Neural cell (in vitro differentiated cells): ENCODE measurements around the gene SLC36A4. TPM values are rescaled to one million over a fixed set of nuclear protein-coding genes. Genes with fewer than 3 reads are reported as not detected.

Experiments used
- H2AFZ ChIP-seq: fragments of 200-600, 300-800 bp; sonication (generic), shearing (Covaris generic); 2 replicates; pipeline ENCODE4 v1.6.0; 2014; ENCODE audit warnings: low read depth, mild to moderate bottlenecking, antibody characterized with exemption, low read length, moderate library complexity
- H3F3A ChIP-seq: fragments of 200-600 bp; shearing (Covaris generic); 2 replicates; pipeline ENCODE4 v1.6.1; 2016; ENCODE audit warnings: mild to moderate bottlenecking, moderate library complexity, mixed read lengths, antibody characterized with exemption, low read length; ENCODE audit not compliant: insufficient read depth, poor library complexity, severe bottlenecking
- H3K27ac ChIP-seq: fragments of 200-600, 300-800 bp; sonication (generic), shearing (Covaris generic); 2 replicates; pipeline ENCODE4 v1.5.1; 2014; ENCODE audit warnings: mild to moderate bottlenecking, low read length, moderate library complexity
- H3K27me3 ChIP-seq: fragments of 300-800, 200-600 bp; sonication (generic), shearing (Covaris generic); 2 replicates; pipeline ENCODE4 v1.6.0; 2014; ENCODE audit warnings: mild to moderate bottlenecking, low read depth, low read length, moderate library complexity; ENCODE audit not compliant: insufficient read depth
- H3K36me3 ChIP-seq: fragments of 300-800, 200-600 bp; sonication (generic), shearing (Covaris generic); 2 replicates; pipeline ENCODE4 v1.5.1; 2014; ENCODE audit warnings: mild to moderate bottlenecking, antibody characterized with exemption, low read length, moderate library complexity; ENCODE audit not compliant: insufficient read depth
- H3K4me2 ChIP-seq: fragments of 300-800, 200-600 bp; sonication (generic), shearing (Covaris generic); 2 replicates; pipeline ENCODE4 v1.6.0; 2014; ENCODE audit warnings: mild to moderate bottlenecking, low read length
- H3K4me3 ChIP-seq: fragments of 300-800, 200-600 bp; sonication (generic), shearing (Covaris generic); 2 replicates; pipeline ENCODE4 v1.5.1; 2014; ENCODE audit warnings: mild to moderate bottlenecking, low read length, moderate library complexity
- H3K79me2 ChIP-seq: fragments of 200-600 bp; shearing (Covaris generic); replicated peaks from 2 replicates; pipeline ENCODE4 v1.6.0; 2014; ENCODE audit warnings: mild to moderate bottlenecking, low read length, moderate library complexity; ENCODE audit not compliant: insufficient read depth
- H3K9ac ChIP-seq: fragments of 300-800, 200-600 bp; sonication (generic), shearing (Covaris generic); 2 replicates; pipeline ENCODE4 v1.6.1; 2016; ENCODE audit warnings: mild to moderate bottlenecking, low read length, mixed read lengths
- H3K9me2 ChIP-seq: fragments of 200-600 bp; shearing (Covaris generic); 2 replicates; pipeline ENCODE4 v1.6.1; 2016; ENCODE audit warnings: mild to moderate bottlenecking, low read length, mixed read lengths; ENCODE audit not compliant: insufficient read depth
- H3K9me3 ChIP-seq: fragments of 200-600, 300-800 bp; sonication (generic), shearing (Covaris generic); 2 replicates; pipeline ENCODE4 v1.6.1; 2016; ENCODE audit warnings: mild to moderate bottlenecking, mixed run types, low read length, moderate library complexity, mixed read lengths
- H4K20me1 ChIP-seq: fragments of 200-600 bp; shearing (Covaris generic); 2 replicates; pipeline ENCODE4 v1.6.1; 2016; ENCODE audit warnings: mild to moderate bottlenecking, mixed run types; ENCODE audit not compliant: insufficient read depth
- CTCF ChIP-seq: fragments of 450-650 bp; IDR thresholded peaks from 2 replicates; pipeline ENCODE4 v1.5.1; 2014; ENCODE audit warnings: antibody characterized with exemption, mild to moderate bottlenecking, moderate library complexity; ENCODE audit not compliant: poor library complexity, severe bottlenecking
- EP300 ChIP-seq: fragments of 450-650 bp; conservative IDR thresholded peaks from 2 replicates; pipeline ENCODE4 v1.6.1; 2014; ENCODE audit warnings: antibody characterized with exemption, mild to moderate bottlenecking, moderate library complexity; ENCODE audit not compliant: poor library complexity, severe bottlenecking
- EZH2 ChIP-seq: fragments of 200-600, 300-800 bp; shearing (Covaris generic), sonication (generic); IDR thresholded peaks from 2 replicates; pipeline ENCODE4 v1.6.1; 2014; ENCODE audit warnings: antibody characterized with exemption, low read length, borderline replicate concordance, mild to moderate bottlenecking; ENCODE audit not compliant: insufficient read depth, poor library complexity, severe bottlenecking
- RAD21 ChIP-seq: fragments of 450-650 bp; conservative IDR thresholded peaks from 2 replicates; pipeline ENCODE4 v1.6.1; 2014; ENCODE audit warnings: antibody characterized with exemption, mild to moderate bottlenecking, moderate library complexity
- REST ChIP-seq: IDR thresholded peaks from 2 replicates; pipeline ENCODE4 v1.6.1; 2012; ENCODE audit warnings: borderline replicate concordance
- SMC3 ChIP-seq: fragments of 450-650 bp; conservative IDR thresholded peaks from 2 replicates; pipeline ENCODE4 v1.6.1; 2014; ENCODE audit warnings: antibody characterized with exemption, mild to moderate bottlenecking, moderate library complexity; ENCODE audit not compliant: poor library complexity
- polyA plus RNA-seq: library from polyadenylated mRNA; depleted of rRNA; stranded (reverse); fragments of >200 nt; gene quantifications from 2 replicates; pipeline ENCODE4 v1.2.3, GENCODE V29; 2014

The SLC36A4 gene
- polyA plus RNA-seq, 1 donor from 2014 or later, result 34.9 TPM

GRCh38 chr11:93244018-93244417 is 46.2 kb upstream of the SLC36A4 start:
- H3K4me2 ChIP-seq, result no peak overlapping the region
- no peak overlapping the region for H3K4me3 ChIP-seq
- H4K20me1 ChIP-seq, result no peaks in the 10 kb centered on the region
- H3F3A ChIP-seq, result no peaks in the 10 kb centered on the region
- no peak overlapping the region for H3K27ac ChIP-seq
- no peak overlapping the region for H2AFZ ChIP-seq
- H3K36me3 ChIP-seq, result no peaks in the 10 kb centered on the region
- H3K27me3 ChIP-seq, result no peaks in the 10 kb centered on the region
- H3K79me2 ChIP-seq, result no peaks in the 10 kb centered on the region
- no peak overlapping the region for H3K9ac ChIP-seq
- H3K9me3 ChIP-seq, result no peaks in the 10 kb centered on the region
- H3K9me2 ChIP-seq, result no peaks in the 10 kb centered on the region
- TF ChIP-seq CTCF, result no peak
- TF ChIP-seq SMC3, result no peak
- no peak for TF ChIP-seq EZH2

GRCh38 chr11:93239966-93240365 is 42.2 kb upstream of the SLC36A4 start:
- no peaks in the 10 kb centered on the region for H3K9me2 ChIP-seq

More at GRCh38 chr11:93239966-93240365, 42.2 kb upstream of the SLC36A4 start:
- Histone ChIP-seq H3K36me3 (no peaks in the 10 kb centered on the region), H2AFZ (no peak overlapping the region), H3F3A (no peaks in the 10 kb centered on the region), H4K20me1 (no peaks in the 10 kb centered on the region), H3K27ac (no peak overlapping the region), H3K27me3 (no peaks in the 10 kb centered on the region), H3K9me3 (no peaks in the 10 kb centered on the region), H3K4me3 (no peak overlapping the region), H3K9ac (no peak overlapping the region), H3K79me2 (no peaks in the 10 kb centered on the region), H3K4me2 (no peak overlapping the region)
- TF ChIP-seq RAD21 (no peak), CTCF (no peak), REST (no peak), EP300 (no peak), SMC3 (no peak)
